Adrenal gland (tissue), 12 donors: ENCODE results near the gene TBRG4. TPM values are rescaled to one million over a fixed set of nuclear protein-coding genes. Genes with fewer than 3 reads are reported as not detected.

Experiments
- DNase-seq, 7 donors: peaks; one replicate each; pipeline ENCODE4 v3.0.0-alpha.2; 2019 to 2020
- H3K27ac ChIP-seq, 5 donors: fragments of 200-600 bp; sonication (generic) in 4 of 5; 1 replicate in 3 of 5; 2 replicates in 2 of 5; pipeline versions ENCODE4 v1.5.1 to v1.8.0; 2016 to 2020; ENCODE audit warnings: mild to moderate bottlenecking in 1 of 5
- H3K27me3 ChIP-seq: fragments of 200-600 bp; 2 replicates; pipeline ENCODE4 v1.8.0; 2021
- H3K36me3 ChIP-seq, 2 donors: fragments of 200-600 bp; replicated peaks in 1 of 2; 1 replicate in 1 of 2; 2 replicates in 1 of 2; pipeline versions ENCODE4 v1.5.1 to v1.8.0; 2018 to 2022
- H3K4me1 ChIP-seq, 2 donors: fragments of 200-600 bp; replicated peaks in 1 of 2; 1 replicate in 1 of 2; 2 replicates in 1 of 2; pipeline versions ENCODE4 v1.5.1 to v1.8.0; 2018 to 2021
- H3K4me3 ChIP-seq, 4 donors: fragments of 200-600 bp; sonication (generic) in 3 of 4; one replicate each; pipeline ENCODE4 v1.5.1; 2016 to 2018
- H3K9me3 ChIP-seq, 3 donors: fragments of 200-600 bp; sonication (generic) in 1 of 3; replicated peaks in 1 of 3; 1 replicate in 2 of 3; 2 replicates in 1 of 3; pipeline versions ENCODE4 v1.5.1 to v1.8.0; 2016 to 2021
- POLR2A ChIP-seq, 2 donors: fragments of 450-650 bp; IDR thresholded peaks; one replicate each; pipeline ENCODE4 v1.6.1; 2017; ENCODE audit warnings: antibody characterized with exemption in 2 of 2, mild to moderate bottlenecking in 2 of 2, moderate library complexity in 1 of 2
- WGBS, 4 donors: extraction: QIAGEN DNeasy Blood & Tissue Kit in 2 of 4; methylation state at CpG; one replicate each; pipeline versions ENCODE4 v1.1.5 to v1.1.7; 2013 to 2017; 5-methylcytosine and 5-hydroxymethylcytosine counted together
- intact Hi-C, 2 donors: fragments of 100-400 bp; cut with DNase I; formaldehyde crosslinking; loops; one replicate each; pipeline versions ENCODE4 v1.14.1 to v1.15.0; 2022 to 2023
- polyA plus RNA-seq, 3 donors: library from polyadenylated mRNA; stranded (reverse); fragments of 200-250 nt in 2 of 3; fragments of 350-450 nt in 1 of 3; fragmentation: Illumina TruSeq in 1 of 3; extraction: RNeasy Lipid Tissue Mini Kit (QIAGEN cat#74804) in 1 of 3; gene quantifications; one replicate each; pipeline ENCODE4 v1.2.3, GENCODE V29; 2013 to 2014
- total RNA-seq, 9 donors: library from RNA; depleted of rRNA in 4 of 9; stranded (reverse); fragments of >200 nt in 4 of 9; fragments of 120-200 nt in 1 of 9; fragmentation: NEBNext Ultra II Directional in 1 of 9; extraction: Animal tissue kit (Norgen Biotek cat#: 25700) in 1 of 9; gene quantifications; one replicate each; pipeline versions ENCODE4 v1.1.0 to v1.2.4, GENCODE V29; 2013 to 2023
- TF ChIP-seq, protein P1 (sequence below), 6 experiments: fragments of 450-650 bp in 4 of 6; fragments of 200-600 bp in 2 of 6; sonication (generic) in 1 of 6; IDR thresholded peaks; 1 replicate in 5 of 6; 2 replicates in 1 of 6; pipeline versions ENCODE4 v1.5.1 to v1.8.0; 2016 to 2021; ENCODE audit warnings: antibody characterized with exemption in 6 of 6, mild to moderate bottlenecking in 2 of 6, moderate library complexity in 1 of 6
- donor health status: healthy with polysubstance abuse.
- donor health status: Bipolar disorder and iron deficiency.
- donor health status: DM: yes; HTN: yes; CAD: no.
- donor health status: DM: no; HTN: no; CAD: no.
- donor health status: DM: no; HTN: no; CAD: no.
- donor health status: DM: yes; HTN: yes; CAD: no.

Gene TBRG4
- total and polyA plus RNA-seq, 12 donors: 41.4 to 85.8 (median 58.0) TPM

GRCh38 chr7:45145881-45146280 is 34.4 kb upstream of the TBRG4 start:
- 73 to 86% (median 83%) methylated on average over 6 to 7 of the region's 7 CpGs for WGBS, 4 donors
- H3K4me3 ChIP-seq: no peak overlapping the region
- peak in 1 of 7 donors; percentile 4 for DNase-seq
- H3K4me1 ChIP-seq: no peaks in the 10 kb centered on the region
- H3K27me3 ChIP-seq: peaks cover 13% of the 10 kb centered on the region
- H3K9me3 ChIP-seq: no peaks in the 10 kb centered on the region
- H3K36me3 ChIP-seq: no peaks in the 10 kb centered on the region
- no peak for TF ChIP-seq POLR2A (IDR thresholded peaks at IDR 0.05)
- TF ChIP-seq, protein P1, sequence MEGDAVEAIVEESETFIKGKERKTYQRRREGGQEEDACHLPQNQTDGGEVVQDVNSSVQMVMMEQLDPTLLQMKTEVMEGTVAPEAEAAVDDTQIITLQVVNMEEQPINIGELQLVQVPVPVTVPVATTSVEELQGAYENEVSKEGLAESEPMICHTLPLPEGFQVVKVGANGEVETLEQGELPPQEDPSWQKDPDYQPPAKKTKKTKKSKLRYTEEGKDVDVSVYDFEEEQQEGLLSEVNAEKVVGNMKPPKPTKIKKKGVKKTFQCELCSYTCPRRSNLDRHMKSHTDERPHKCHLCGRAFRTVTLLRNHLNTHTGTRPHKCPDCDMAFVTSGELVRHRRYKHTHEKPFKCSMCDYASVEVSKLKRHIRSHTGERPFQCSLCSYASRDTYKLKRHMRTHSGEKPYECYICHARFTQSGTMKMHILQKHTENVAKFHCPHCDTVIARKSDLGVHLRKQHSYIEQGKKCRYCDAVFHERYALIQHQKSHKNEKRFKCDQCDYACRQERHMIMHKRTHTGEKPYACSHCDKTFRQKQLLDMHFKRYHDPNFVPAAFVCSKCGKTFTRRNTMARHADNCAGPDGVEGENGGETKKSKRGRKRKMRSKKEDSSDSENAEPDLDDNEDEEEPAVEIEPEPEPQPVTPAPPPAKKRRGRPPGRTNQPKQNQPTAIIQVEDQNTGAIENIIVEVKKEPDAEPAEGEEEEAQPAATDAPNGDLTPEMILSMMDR (IDR thresholded peaks at IDR 0.05): no peak
- intact Hi-C loops: no loop called here
- H3K27ac ChIP-seq: no peak overlapping the region

DNA sequence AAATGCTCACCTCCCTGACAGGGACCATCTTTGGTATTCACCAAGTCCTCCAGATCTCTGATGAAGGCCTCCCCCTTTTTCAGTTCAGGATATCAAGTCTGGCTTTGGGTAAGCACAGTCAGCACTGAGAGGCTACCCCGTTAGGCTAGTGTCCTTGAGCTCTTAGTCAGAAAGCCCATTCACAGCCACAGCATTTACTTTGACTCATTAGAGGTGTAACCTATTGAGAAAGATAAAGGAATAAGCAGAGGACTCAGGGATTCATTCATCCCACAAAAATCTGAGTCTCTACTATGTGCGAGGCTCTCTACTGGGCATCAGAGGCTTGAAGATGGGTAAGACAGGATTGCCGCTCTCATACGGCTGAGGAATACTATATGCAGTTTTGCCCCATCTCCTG is 32.1 kb upstream of the TBRG4 start:
- no peak for TF ChIP-seq POLR2A (IDR thresholded peaks at IDR 0.05)
- TF ChIP-seq, protein P1 (IDR thresholded peaks at IDR 0.05): no peak
- no peak for DNase-seq
- Histone ChIP-seq H3K27me3 (peaks cover 13% of the 10 kb centered on the region), H3K27ac (no peak overlapping the region), H3K9me3 (no peaks in the 10 kb centered on the region), H3K36me3 (no peaks in the 10 kb centered on the region), H3K4me1 (no peaks in the 10 kb centered on the region), H3K4me3 (no peak overlapping the region)
- intact Hi-C loops: no loop called here
- 66 to 74% (median 70%) methylated on average over 4 of the region's 4 CpGs for WGBS, 4 donors

- no peak for DNase-seq
- Histone ChIP-seq H3K27me3 (no peaks in the 10 kb centered on the region), H3K36me3 (no peaks in the 10 kb centered on the region), H3K9me3 (no peaks in the 10 kb centered on the region), H3K27ac (no peak overlapping the region), H3K4me1 (no peaks in the 10 kb centered on the region), H3K4me3 (no peak overlapping the region)
- intact Hi-C loops: no loop called here
- 78 to 84% (median 81%) methylated on average over 4 of the region's 4 CpGs for WGBS, 4 donors
- TF ChIP-seq, protein P1 (IDR thresholded peaks at IDR 0.05): no peak
- TF ChIP-seq POLR2A (IDR thresholded peaks at IDR 0.05): no peak
Observed at GRCh38 chr7:45140827-45141226, 29.3 kb upstream of the TBRG4 start.

- no peaks in the 10 kb centered on the region for H3K9me3 ChIP-seq
- intact Hi-C loops: loop anchor here in 1 of 2 donors (5.0 kb wide), 1 partner anchor 281 kb away; no protein-coding TSS in a partner anchor
Observed at GRCh38 chr7:45138433-45139267, 27.2 kb upstream of the TBRG4 start.

More at GRCh38 chr7:45138433-45139267, 27.2 kb upstream of the TBRG4 start:
- no peaks in the 10 kb centered on the region for H3K27me3 ChIP-seq
- DNase-seq: no peak
- TF ChIP-seq, protein P1 (IDR thresholded peaks at IDR 0.05): no peak
- TF ChIP-seq POLR2A (IDR thresholded peaks at IDR 0.05): no peak
- no peaks in the 10 kb centered on the region for H3K4me1 ChIP-seq
- 60 to 78% (median 72%) methylated on average over 10 of the region's 10 CpGs for WGBS, 4 donors
- no peaks in the 10 kb centered on the region for H3K36me3 ChIP-seq
- H3K27ac ChIP-seq: no peak overlapping the region
- H3K4me3 ChIP-seq: no peak overlapping the region
